ENCODE results near the gene CDC16.

GRCh38 chr13:114299604-114300305 is 65.1 kb downstream of the CDC16 start:
- TF ChIP-seq CTCF (IDR thresholded peaks at IDR 0.05) (no peak), EZH2 (IDR thresholded peaks at IDR 0.05; ENCODE audit: borderline replicate concordance, insufficient read depth, low read depth, low read length, poor library complexity, severe bottlenecking) (no peak)

Measured in B cell (primary cell).